GM19023 (cell line): ENCODE data around the gene ATF2.
A peak's percentile ranks its signal among the peaks of the same experiment; 100 is the strongest.
"Not testable (repeated sequence)": the region's sequence is repeated elsewhere in the genome, so short reads cannot be mapped to it uniquely, and the experiment has no call there.

ENCODE experiments used
- ATAC-seq: cut with Tn5 transposase; IDR thresholded peaks from one replicate; pipeline ENCODE4 v1.9.1; 2021; ENCODE audit warnings: mild to moderate bottlenecking, moderate library complexity; ENCODE audit not compliant: unreplicated experiment

Gene ATF2

GRCh38 chr2:175166216-175166824 lies 1.7 kb downstream of the ATF2 start:
- ATAC-seq: no peak

GRCh38 chr2:175164235-175164634 lies 3.8 kb downstream of the ATF2 start:
- no peak for ATAC-seq

DNA sequence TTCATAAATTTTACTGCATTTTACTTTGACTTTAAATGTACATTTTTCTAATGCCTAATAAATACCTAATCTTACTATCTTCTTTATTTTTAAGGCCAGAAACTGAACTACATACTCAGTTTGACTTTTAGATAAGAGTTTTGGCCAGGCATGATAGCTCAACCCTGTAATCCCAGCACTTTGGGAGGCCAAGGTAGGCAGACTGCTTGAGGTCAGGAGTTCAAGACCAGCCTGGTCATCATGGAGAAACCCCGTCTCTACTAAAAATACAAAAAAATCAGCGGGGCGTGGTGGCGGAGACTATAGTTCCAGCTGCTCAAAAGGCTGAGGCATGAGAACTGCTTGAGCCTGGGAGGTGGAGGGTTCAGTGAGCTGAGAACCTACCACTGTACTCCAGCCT lies 9.1 kb downstream of the ATF2 start:
- ATAC-seq: no peak

GRCh38 chr2:175156534-175156933 lies 11.5 kb downstream of the ATF2 start:
- ATAC-seq: no peak

DNA sequence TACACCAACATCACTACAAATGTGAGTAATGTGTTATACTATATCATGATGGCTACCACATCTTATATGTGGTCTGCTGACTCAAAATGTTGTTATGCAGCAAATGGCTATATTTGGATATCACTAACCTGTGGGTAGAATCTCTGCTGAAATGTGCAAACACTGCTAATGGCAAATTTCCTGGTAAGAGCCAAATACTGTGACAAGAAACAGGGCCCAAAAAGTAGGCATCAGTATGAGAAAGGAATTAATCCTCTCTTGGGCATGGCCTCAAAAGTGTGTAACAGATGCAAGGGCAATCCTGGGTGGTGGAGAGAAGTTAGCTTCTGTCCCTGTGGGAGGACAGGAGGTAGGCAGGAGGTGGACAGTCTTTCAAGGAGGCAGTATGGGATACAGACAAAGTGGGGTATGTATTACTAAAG lies 13.3 kb downstream of the ATF2 start:
- ATAC-seq: peak; percentile 66

DNA sequence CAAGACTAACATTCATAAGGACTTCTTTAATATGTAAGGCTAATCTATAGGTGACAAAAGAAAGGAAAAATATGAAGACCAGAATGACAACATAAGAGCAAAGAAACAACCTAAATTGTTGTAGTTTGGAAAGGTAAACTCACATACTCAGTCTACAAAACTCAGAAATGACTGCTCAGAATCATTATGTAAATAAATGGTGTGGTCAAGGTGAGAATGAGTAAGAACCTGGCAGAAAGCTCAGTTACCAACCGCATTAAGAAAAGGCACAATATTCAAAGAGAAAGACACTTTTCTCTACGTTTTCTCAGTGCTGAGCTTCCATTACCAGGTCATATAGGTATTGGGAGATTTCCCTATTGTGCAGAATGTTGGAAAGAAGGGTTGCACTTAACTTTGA lies 15.8 kb downstream of the ATF2 start:
- peak; percentile 73 for ATAC-seq

DNA sequence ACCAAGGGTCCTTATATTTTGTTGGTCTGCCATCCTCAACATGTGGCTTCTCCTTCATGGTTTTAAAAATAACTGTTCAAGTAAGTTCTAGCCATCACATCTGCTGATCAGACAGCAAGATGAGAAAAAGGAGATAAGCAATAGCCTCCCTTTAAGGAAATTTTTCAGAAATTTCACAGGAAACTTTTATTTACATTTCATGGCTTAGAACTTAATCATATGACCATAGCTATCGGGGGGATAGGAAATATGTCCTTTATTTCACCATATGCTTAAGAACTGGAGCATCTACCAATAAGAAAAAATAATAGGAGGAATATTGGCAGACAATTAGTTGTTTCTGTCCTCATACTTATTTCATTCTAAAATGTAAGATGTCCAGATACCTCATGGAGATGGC lies 16.2 kb downstream of the ATF2 start:
- no peak for ATAC-seq

- no peak for ATAC-seq
Measured at GRCh38 chr2:175147186-175147585, 20.8 kb downstream of the ATF2 start.

GRCh38 chr2:175143678-175144077 lies 24.3 kb downstream of the ATF2 start:
- ATAC-seq: no peak

DNA sequence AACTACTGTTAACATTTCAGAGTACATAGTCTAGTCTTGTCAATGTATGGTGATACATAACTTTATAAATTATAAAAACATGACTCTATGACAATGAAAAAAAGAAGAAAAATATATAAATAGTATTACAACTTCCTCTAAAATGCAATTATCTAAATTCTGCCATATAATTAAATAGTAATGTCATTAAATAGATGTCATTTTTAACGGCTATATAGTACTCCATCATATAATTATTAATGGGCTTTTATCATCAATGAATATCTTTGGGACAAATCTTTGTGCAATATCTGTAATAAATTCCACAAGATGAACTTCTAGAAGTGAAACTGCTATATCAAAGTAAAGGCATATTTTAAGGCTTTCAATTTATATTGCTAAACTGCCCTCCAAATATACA lies 24.8 kb downstream of the ATF2 start:
- ATAC-seq: no peak

- ATAC-seq: no peak
Measured at GRCh38 chr2:175140332-175140731, 27.7 kb downstream of the ATF2 start.

GRCh38 chr2:175137793-175138192 lies 30.2 kb downstream of the ATF2 start:
- no peak for ATAC-seq

DNA sequence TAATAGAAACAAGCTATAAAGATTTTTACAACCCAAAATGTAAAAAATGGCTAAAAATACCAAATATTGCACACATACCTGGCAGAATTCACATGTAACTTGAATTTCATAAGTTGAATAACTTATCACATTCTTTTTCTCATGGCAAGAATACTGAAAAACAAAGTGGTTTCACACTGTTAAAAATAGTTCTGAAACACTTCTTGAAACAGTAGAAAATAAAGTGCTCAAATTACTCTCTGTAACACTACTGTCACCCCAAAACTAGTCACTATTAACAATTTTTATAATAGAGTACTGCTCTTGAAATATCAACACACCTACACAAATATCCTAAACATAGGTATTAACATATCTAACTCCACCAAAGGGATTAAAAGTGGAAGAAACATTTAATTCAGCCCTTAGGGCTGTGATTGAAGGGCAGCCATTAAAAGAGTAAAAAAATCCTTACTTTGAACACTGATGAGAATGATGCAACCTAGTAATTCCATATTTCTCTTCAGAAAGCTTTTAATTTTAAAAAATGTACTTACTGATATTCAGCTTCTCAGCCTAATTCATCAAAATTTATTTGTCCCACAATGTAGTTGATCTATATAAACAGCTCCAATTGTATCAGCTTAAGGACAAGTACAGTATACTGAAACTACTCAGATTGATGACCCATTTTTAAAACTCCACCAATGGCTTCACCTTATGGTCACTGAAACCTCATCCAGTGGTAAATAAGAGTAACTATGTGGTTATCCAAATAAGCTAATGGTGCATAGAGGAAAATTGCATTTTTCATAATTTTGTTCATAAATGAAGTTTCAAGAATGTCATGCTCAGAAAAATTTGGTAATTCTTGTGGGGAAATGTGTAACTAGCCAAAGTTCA lies 31.4 kb downstream of the ATF2 start:
- peak; percentile 69 for ATAC-seq

- ATAC-seq: no peak
Measured at GRCh38 chr2:175135862-175136261, 32.1 kb downstream of the ATF2 start.

GRCh38 chr2:175135177-175135576 lies 32.8 kb downstream of the ATF2 start:
- ATAC-seq: no peak

GRCh38 chr2:175131252-175131651 lies 36.8 kb downstream of the ATF2 start:
- ATAC-seq: no peak

DNA sequence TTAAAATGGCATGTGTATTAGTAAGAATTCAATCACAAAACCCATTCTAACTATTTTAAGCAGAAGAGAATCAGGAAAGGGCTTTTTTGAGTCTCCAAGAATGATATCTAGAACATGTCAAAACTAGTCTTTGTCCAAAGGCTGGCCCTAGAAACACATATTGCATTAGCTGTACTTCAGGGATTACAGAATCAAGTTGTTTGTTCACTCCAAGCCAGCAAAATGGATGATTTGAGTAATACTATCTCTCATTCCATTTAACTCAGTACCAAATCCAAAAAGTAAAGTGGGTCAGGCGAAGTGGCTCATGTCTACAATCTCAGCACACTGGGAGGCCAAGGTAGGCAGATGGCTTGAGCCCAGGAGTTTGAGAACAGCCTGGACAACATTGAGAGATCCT lies 41.3 kb downstream of the ATF2 start:
- no peak for ATAC-seq

- no peak for ATAC-seq
Measured at GRCh38 chr2:175123254-175123653, 44.7 kb downstream of the ATF2 start.

- ATAC-seq: no peak
Measured at GRCh38 chr2:175111200-175111657, 56.8 kb downstream of the ATF2 start.

GRCh38 chr2:175108091-175108490 lies 59.9 kb downstream of the ATF2 start:
- not testable (repeated sequence) for ATAC-seq

- ATAC-seq: no peak
Measured at GRCh38 chr2:175107146-175107545, 60.9 kb downstream of the ATF2 start.

DNA sequence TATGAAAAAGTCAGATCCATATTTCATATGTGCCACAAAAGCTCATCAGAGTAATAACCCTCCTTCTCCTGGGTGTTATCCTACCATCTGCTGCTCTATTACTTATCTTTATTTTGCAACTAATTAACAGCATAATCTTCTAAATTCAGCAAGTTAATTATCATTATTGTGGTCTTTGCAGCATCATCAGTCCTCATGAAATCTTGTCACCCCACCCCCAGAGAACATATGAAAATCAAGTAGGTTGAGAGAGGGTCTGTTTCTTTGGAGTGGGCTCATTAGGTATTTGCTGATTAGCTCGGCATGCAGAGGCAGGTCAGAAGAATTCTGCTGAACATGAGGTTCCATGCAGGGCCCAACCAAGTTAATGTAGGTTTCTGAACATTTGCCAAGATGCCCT lies 64.8 kb downstream of the ATF2 start:
- no peak for ATAC-seq
